GM12872 (cell line): ENCODE data around the gene UVRAG.

Source experiments
- CTCF ChIP-seq: IDR thresholded peaks from 3 replicates; pipeline ENCODE4 v1.5.1; 2011; ENCODE audit warnings: low read depth, mild to moderate bottlenecking, low read length, moderate library complexity; ENCODE audit not compliant: insufficient read depth

The UVRAG gene

GRCh38 chr11:76030286-76030685 lies 215.3 kb downstream of the UVRAG start:
- TF ChIP-seq CTCF, result no peak

GRCh38 chr11:76030968-76031590 lies 216.1 kb downstream of the UVRAG start:
- TF ChIP-seq CTCF, result no peak

DNA sequence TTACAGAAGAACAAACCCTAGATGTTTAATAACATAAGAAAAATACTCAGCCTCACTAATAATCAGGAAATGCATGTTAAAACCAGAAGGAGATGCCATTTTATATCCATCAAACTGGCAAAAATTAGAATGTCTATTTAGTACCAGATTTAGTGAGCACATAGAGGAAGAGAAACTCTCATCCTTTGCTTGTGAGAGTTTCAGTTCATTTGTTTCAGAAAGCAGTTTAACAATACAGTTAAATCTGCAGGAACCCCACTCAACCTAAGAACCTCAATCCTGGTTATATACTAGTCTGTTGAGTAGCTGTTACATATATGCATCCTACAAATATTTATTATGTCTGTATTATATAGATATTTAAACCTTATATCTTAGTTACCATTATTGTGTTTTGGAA lies 218.7 kb downstream of the UVRAG start:
- no peak for TF ChIP-seq CTCF

DNA sequence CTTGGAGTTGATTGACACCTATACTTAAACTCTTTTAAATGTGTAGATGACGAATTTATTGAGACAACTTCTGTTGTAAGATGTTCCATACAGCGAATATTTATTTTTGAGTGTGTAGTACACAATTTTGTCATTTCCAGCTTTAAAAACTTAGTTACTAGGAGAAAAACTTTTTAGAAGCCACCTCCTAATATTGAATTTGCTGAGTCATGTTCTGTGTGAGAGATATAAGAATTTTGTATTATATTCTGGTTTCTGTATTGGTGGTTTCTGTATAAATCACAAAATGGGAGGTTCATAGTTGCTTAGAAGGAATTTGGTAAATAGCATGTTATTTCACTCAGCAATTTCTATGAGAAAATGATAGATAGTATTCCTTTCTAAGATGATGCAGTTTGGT lies 220.0 kb downstream of the UVRAG start:
- TF ChIP-seq CTCF, result no peak

DNA sequence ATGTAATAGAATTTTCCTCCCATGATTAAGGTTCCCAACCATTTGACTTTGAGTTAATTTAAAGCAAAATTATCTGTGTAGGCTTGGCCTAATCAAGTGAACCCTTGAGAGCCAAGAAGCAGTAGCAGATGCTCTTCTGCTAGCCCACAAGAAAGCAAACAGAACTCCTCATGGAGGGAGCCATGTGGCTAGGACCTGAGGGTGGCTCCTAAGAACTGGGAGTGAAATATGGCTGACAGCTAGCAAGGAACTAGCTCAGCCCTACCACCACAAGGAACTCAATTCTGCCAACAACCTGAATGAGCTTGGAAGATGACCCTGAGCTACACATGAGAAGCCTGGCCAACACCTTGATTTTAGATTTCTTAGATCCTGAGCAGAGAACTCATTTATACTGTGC lies 223.6 kb downstream of the UVRAG start:
- no peak for TF ChIP-seq CTCF

- no peak for TF ChIP-seq CTCF
Measured at GRCh38 chr11:76041208-76041607, 226.2 kb downstream of the UVRAG start.

GRCh38 chr11:76044750-76045320 lies 229.8 kb downstream of the UVRAG start:
- TF ChIP-seq CTCF, result no peak
